DMS 273 (cell line): Measurements from ENCODE around the gene MOXD1.
"Not testable (repeated sequence)": the region's sequence is repeated elsewhere in the genome, so short reads cannot be mapped to it uniquely, and the experiment has no call there.

ENCODE experiments used
- DNase-seq: peaks from one replicate; lab custom pipeline; 2025; ENCODE audit not compliant: unreplicated experiment; lab: John Stamatoyannopoulos, UW

MOXD1 gene

GRCh38 chr6:132357120-132357519, 44.2 kb downstream of the MOXD1 start:
- no peak for DNase-seq

GRCh38 chr6:132354517-132355167, 46.6 kb downstream of the MOXD1 start:
- no peak for DNase-seq

GRCh38 chr6:132351986-132352385, 49.3 kb downstream of the MOXD1 start:
- not testable (repeated sequence) for DNase-seq

GRCh38 chr6:132348231-132348630, 53.0 kb downstream of the MOXD1 start:
- no peak for DNase-seq

GRCh38 chr6:132344811-132345210, 56.5 kb downstream of the MOXD1 start:
- no peak for DNase-seq

GRCh38 chr6:132341646-132342045, 59.6 kb downstream of the MOXD1 start:
- DNase-seq, result no peak

- no peak for DNase-seq
Measured at GRCh38 chr6:132334521-132334885, 66.8 kb downstream of the MOXD1 start.

GRCh38 chr6:132333639-132334520, 67.4 kb downstream of the MOXD1 start:
- DNase-seq, result no peak

GRCh38 chr6:132330759-132331158, 70.5 kb downstream of the MOXD1 start:
- no peak for DNase-seq

- no peak for DNase-seq
Measured at GRCh38 chr6:132322398-132322797, 78.9 kb downstream of the MOXD1 start.

- no peak for DNase-seq
Measured at GRCh38 chr6:132320007-132320406, 81.3 kb downstream of the MOXD1 start.

GRCh38 chr6:132316970-132317369, 84.3 kb downstream of the MOXD1 start:
- no peak for DNase-seq

GRCh38 chr6:132314432-132314831, 86.8 kb downstream of the MOXD1 start:
- DNase-seq, result no peak

- no peak for DNase-seq
Measured at GRCh38 chr6:132310921-132311320, 90.4 kb downstream of the MOXD1 start.

- not testable (repeated sequence) for DNase-seq
Measured at GRCh38 chr6:132310151-132310550, 91.1 kb downstream of the MOXD1 start.

GRCh38 chr6:132304891-132305305, 96.4 kb downstream of the MOXD1 start:
- DNase-seq, result no peak

- DNase-seq, result peak; percentile 71
Measured at GRCh38 chr6:132300323-132300949, 100.8 kb downstream of the MOXD1 start.

GRCh38 chr6:132298344-132298949, 102.8 kb downstream of the MOXD1 start:
- DNase-seq, result peak; percentile 76

- no peak for DNase-seq
Measured at GRCh38 chr6:132289756-132290155, 111.5 kb downstream of the MOXD1 start.

- no peak for DNase-seq
Measured at GRCh38 chr6:132287101-132287500, 114.2 kb downstream of the MOXD1 start.

- no peak for DNase-seq
Measured at GRCh38 chr6:132286298-132287019, 114.8 kb downstream of the MOXD1 start.
